Erythroblast (primary cell): ENCODE measurements around the gene PACS2.

ENCODE experiments used
- GATA1 ChIP-seq: IDR thresholded peaks from 2 replicates; pipeline ENCODE4 v1.6.1; 2011; ENCODE audit warnings: low read depth, mild to moderate bottlenecking, control low read depth, low read length, moderate library complexity
- POLR2A ChIP-seq: IDR thresholded peaks from 2 replicates; pipeline ENCODE4 v1.6.1; 2011; ENCODE audit warnings: mild to moderate bottlenecking, low read length

- TF ChIP-seq POLR2A (no peak), GATA1 (no peak)
Observed at GRCh38 chr14:105336477-105337287, 22.1 kb downstream of the PACS2 start.
